ENCODE data around the gene GUCY1A2.
A peak's percentile ranks its signal among the peaks of the same experiment; 100 is the strongest.
"Not testable (repeated sequence)": the region's sequence is repeated elsewhere in the genome, so short reads cannot be mapped to it uniquely, and the experiment has no call there.

Gene GUCY1A2, protein sequence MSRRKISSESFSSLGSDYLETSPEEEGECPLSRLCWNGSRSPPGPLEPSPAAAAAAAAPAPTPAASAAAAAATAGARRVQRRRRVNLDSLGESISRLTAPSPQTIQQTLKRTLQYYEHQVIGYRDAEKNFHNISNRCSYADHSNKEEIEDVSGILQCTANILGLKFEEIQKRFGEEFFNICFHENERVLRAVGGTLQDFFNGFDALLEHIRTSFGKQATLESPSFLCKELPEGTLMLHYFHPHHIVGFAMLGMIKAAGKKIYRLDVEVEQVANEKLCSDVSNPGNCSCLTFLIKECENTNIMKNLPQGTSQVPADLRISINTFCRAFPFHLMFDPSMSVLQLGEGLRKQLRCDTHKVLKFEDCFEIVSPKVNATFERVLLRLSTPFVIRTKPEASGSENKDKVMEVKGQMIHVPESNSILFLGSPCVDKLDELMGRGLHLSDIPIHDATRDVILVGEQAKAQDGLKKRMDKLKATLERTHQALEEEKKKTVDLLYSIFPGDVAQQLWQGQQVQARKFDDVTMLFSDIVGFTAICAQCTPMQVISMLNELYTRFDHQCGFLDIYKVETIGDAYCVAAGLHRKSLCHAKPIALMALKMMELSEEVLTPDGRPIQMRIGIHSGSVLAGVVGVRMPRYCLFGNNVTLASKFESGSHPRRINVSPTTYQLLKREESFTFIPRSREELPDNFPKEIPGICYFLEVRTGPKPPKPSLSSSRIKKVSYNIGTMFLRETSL

DNA sequence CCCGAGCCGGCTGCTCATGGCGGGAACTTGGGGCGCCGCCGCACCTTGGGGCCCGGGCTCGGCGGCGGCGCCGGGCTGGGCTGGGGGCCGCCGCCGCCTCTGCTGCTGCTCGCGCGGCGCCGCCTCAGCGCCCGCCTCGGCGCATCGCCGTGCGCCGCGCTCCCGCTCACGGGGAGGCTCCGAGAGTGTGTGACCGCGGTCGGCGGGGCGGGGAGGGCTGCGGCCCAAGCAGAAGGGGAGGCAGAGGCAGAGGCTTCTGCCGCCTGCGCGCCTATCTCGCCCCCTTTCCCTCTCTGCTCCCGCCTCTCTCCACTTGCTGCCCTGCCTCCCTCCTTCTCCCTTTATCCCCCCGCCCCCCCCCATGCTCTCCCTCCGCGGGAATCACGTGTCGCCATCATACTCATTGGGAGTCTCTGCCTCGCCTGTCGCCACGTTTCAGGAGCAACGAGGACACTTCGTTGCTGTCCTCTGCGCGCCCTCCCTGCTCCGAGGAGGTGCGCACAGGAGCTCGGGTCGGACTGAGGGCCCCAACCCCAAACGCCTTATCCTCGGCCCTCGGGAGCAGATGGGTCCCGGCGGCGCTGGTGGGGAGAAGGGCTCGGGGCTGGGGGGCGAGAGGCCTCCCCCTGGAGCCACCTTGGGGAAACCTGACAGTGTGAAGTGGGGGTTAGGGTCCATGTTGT, at the start of gene GUCY1A2:
Gene GUCY1A2, minus strand, starts transcription at position 258 of the 683 bp plus-strand sequence. CDS start 421 bp downstream, outside the sequence.
- Histone ChIP-seq H3K36me3 (ENCODE audit: low read depth) (no peaks in the 10 kb centered on the region), H3K27me3 (ENCODE audit: insufficient read depth, poor library complexity, severe bottlenecking) (peaks cover 59% of the 10 kb centered on the region), H3K4me3 (ENCODE audit: severe bottlenecking) (peak within 1 kb of the TSS; percentile 31), H3K4me1 (ENCODE audit: insufficient read depth, poor library complexity, severe bottlenecking) (peaks cover 7% of the 10 kb centered on the region), H3K9me3 (ENCODE audit: severe bottlenecking) (no peaks in the 10 kb centered on the region), H3K27ac (ENCODE audit: poor library complexity, severe bottlenecking) (no peak within 1 kb of the TSS)
- TF ChIP-seq, protein P1, sequence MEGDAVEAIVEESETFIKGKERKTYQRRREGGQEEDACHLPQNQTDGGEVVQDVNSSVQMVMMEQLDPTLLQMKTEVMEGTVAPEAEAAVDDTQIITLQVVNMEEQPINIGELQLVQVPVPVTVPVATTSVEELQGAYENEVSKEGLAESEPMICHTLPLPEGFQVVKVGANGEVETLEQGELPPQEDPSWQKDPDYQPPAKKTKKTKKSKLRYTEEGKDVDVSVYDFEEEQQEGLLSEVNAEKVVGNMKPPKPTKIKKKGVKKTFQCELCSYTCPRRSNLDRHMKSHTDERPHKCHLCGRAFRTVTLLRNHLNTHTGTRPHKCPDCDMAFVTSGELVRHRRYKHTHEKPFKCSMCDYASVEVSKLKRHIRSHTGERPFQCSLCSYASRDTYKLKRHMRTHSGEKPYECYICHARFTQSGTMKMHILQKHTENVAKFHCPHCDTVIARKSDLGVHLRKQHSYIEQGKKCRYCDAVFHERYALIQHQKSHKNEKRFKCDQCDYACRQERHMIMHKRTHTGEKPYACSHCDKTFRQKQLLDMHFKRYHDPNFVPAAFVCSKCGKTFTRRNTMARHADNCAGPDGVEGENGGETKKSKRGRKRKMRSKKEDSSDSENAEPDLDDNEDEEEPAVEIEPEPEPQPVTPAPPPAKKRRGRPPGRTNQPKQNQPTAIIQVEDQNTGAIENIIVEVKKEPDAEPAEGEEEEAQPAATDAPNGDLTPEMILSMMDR (IDR thresholded peaks at IDR 0.05; ENCODE audit: poor library complexity, severe bottlenecking), result no peak
- ATAC-seq (ENCODE audit: low read depth), result no peak
- peak; percentile 34 for DNase-seq (ENCODE audit: low spot score)

DNA sequence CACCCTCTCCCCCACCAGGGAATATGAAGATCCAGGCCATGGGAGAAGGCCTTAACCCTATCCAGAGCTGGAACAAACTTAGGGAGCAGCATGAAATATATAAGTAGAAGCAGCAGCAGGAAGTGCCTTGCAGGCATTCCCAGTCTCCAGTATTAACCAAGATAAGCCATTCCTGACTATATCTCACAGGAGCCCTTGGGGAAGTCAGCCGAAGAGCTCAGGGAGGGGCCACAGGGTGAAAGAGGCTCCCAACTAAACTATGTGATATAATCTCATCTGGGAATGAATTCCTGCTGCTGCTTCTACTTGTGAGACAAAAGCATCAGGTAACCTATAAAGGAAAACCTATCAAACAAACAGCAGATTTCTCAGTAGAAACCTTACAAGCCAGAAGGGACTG, 36.1 kb upstream of the GUCY1A2 start:
- DNase-seq (ENCODE audit: low spot score), result no peak
- H3K36me3 ChIP-seq (ENCODE audit: low read depth), result no peaks in the 10 kb centered on the region
- TF ChIP-seq, protein P1 (IDR thresholded peaks at IDR 0.05; ENCODE audit: poor library complexity, severe bottlenecking), result no peak
- H3K27me3 ChIP-seq (ENCODE audit: insufficient read depth, poor library complexity, severe bottlenecking), result no peaks in the 10 kb centered on the region
- no peaks in the 10 kb centered on the region for H3K4me1 ChIP-seq (ENCODE audit: insufficient read depth, poor library complexity, severe bottlenecking)
- H3K4me3 ChIP-seq (ENCODE audit: severe bottlenecking), result no peak overlapping the region
- H3K9me3 ChIP-seq (ENCODE audit: severe bottlenecking), result no peaks in the 10 kb centered on the region
- no peak overlapping the region for H3K27ac ChIP-seq (ENCODE audit: poor library complexity, severe bottlenecking)
- ATAC-seq (ENCODE audit: low read depth), result no peak

DNA sequence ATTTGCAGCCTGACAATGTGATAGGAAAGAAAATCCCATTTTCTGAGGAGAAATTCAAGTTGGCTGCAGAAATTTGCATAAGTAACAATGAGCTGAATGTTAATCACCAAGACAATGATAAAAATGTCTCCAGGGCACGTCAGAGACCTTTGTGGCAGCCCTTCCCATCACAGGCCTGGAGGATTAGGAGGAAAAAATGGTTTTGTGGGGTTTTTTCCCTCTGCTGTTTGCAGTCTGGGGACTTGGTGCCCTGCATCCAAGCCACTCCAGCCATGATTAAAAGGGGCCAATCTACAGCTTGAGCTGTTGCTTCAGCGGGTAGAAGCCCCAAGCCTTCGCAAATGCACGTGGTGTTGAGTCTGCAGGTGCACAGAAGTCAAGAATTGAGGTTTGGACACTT, 33.1 kb upstream of the GUCY1A2 start:
- not testable (repeated sequence) for H3K9me3 ChIP-seq (ENCODE audit: severe bottlenecking); H3K27me3 ChIP-seq (ENCODE audit: insufficient read depth, poor library complexity, severe bottlenecking); H3K4me1 ChIP-seq (ENCODE audit: insufficient read depth, poor library complexity, severe bottlenecking); H3K27ac ChIP-seq (ENCODE audit: poor library complexity, severe bottlenecking); ATAC-seq (ENCODE audit: low read depth); H3K36me3 ChIP-seq (ENCODE audit: low read depth); DNase-seq (ENCODE audit: low spot score); H3K4me3 ChIP-seq (ENCODE audit: severe bottlenecking)

DNA sequence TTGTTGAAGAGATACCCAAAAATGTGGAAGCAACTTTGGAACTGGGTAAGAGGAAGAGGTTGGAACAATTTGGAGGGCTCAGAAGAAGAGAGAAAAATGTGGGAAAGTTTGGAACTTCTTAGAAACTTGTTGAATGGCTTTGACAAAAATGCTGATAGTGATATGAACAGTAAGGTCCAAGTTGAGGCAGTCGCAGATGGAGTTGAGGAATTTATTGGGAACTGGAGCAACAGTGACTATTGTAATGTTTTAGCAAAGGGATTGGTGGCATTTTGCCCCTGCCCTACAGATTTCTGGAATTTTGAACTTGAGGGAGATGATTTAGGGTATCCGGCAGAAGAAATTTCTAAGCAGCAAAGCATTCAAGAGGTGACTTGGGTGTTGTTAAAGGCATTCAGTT, 32.6 kb upstream of the GUCY1A2 start:
- H3K9me3 ChIP-seq (ENCODE audit: severe bottlenecking); H3K4me1 ChIP-seq (ENCODE audit: insufficient read depth, poor library complexity, severe bottlenecking); DNase-seq (ENCODE audit: low spot score); H3K36me3 ChIP-seq (ENCODE audit: low read depth); H3K27ac ChIP-seq (ENCODE audit: poor library complexity, severe bottlenecking); H3K27me3 ChIP-seq (ENCODE audit: insufficient read depth, poor library complexity, severe bottlenecking); ATAC-seq (ENCODE audit: low read depth); H3K4me3 ChIP-seq (ENCODE audit: severe bottlenecking): not testable (repeated sequence)

DNA sequence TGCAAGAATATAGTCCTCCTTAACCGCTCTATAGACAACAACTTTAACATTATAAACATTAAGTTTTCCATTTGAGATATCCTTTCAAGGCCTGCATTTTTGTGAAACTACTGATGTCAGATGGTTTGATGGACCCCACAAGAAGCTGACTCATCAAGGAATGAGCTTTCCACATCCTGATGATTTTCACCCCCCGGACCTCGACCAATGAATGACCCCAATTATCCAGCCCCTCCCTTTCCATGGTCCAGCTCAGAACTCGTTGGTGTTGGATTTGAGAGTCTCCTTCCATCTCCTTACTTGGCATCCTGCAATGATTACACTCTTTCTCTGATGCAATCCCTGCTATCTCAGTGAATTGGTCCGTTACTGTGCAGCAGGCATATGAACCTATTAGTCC, 31.8 kb upstream of the GUCY1A2 start:
- no peak overlapping the region for H3K4me3 ChIP-seq (ENCODE audit: severe bottlenecking)
- no peak for ATAC-seq (ENCODE audit: low read depth)
- no peak overlapping the region for H3K27ac ChIP-seq (ENCODE audit: poor library complexity, severe bottlenecking)
- H3K36me3 ChIP-seq (ENCODE audit: low read depth), result no peaks in the 10 kb centered on the region
- TF ChIP-seq, protein P1 (IDR thresholded peaks at IDR 0.05; ENCODE audit: poor library complexity, severe bottlenecking), result no peak
- H3K4me1 ChIP-seq (ENCODE audit: insufficient read depth, poor library complexity, severe bottlenecking), result no peaks in the 10 kb centered on the region
- DNase-seq (ENCODE audit: low spot score), result no peak
- no peaks in the 10 kb centered on the region for H3K27me3 ChIP-seq (ENCODE audit: insufficient read depth, poor library complexity, severe bottlenecking)
- no peaks in the 10 kb centered on the region for H3K9me3 ChIP-seq (ENCODE audit: severe bottlenecking)

All from RWPE2 (cell line).